GM13977 (cell line): ENCODE results near the gene GAREM2.

Experiments
- DNase-seq: peaks from one replicate; pipeline ENCODE4 v3.0.0; 2012; ENCODE audit warnings: low spot score
- CTCF ChIP-seq: IDR thresholded peaks from 2 replicates; pipeline ENCODE4 v1.5.1; 2012; ENCODE audit warnings: mild to moderate bottlenecking, control low read depth; ENCODE audit not compliant: insufficient read depth; ENCODE audit errors: extremely low read depth, missing control alignments
- in situ Hi-C: fragments of 300-500 bp; cut with MboI; formaldehyde crosslinking; loops from one replicate; pipeline ENCODE4 v1.12.0; 2022; ENCODE audit warnings: low sequenced_read_pairs, low pct_unique_long_range_greater_than_20kb, mixed read lengths, inconsistent platforms; ENCODE audit not compliant: unreplicated experiment

The GAREM2 gene

GRCh38 chr2:26174691-26175465 is 2.0 kb downstream of the GAREM2 start:
- in situ Hi-C loops, result no loop called here
- no peak for TF ChIP-seq CTCF
- peak; percentile 33 for DNase-seq

DNA sequence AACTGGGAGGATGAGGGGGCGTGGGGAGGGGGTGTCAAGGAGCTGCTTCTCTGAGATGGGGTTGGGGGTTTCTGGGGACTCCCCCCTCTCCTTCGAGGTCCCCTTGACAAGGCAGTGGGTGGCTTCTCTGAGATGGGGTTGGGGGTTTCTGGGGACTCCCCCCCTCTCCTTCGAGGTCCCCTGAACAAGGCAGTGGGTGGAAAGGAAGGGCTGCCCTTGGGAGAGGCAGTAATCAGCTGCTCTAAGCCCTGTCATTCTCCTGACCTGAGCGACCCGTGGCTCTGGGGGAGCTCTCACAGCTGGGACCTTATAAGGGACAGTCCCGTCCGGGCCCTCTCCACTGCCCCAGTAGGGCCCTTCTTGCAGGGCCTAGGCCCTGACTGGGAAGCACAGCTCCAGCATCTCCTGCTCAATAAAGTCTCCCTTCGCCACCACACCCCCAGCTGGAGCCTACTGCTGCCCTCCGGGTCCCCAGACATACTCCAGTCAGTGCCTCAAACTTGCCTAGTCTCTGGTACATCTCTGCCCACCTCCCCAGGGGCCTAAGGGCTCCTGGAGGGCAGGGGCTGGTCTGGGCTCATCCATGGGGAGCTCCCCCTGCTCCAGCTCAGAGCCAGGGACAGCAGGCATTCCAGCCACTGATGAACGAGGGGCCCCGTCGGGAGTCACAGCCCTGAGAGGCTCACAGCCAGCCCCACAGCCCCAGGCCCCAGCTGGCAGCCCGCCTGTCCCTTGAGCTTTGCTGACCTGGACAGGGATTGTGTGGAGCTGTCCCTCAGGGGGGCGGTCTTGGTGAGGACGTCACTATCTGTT is 2.8 kb downstream of the GAREM2 start:
- TF ChIP-seq CTCF, result no peak
- DNase-seq, result peak; percentile 60
- in situ Hi-C loops, result no loop called here

GRCh38 chr2:26176279-26176615 is 3.4 kb downstream of the GAREM2 start:
- peak; percentile 12 for DNase-seq
- no peak for TF ChIP-seq CTCF
- in situ Hi-C loops, result no loop called here

DNA sequence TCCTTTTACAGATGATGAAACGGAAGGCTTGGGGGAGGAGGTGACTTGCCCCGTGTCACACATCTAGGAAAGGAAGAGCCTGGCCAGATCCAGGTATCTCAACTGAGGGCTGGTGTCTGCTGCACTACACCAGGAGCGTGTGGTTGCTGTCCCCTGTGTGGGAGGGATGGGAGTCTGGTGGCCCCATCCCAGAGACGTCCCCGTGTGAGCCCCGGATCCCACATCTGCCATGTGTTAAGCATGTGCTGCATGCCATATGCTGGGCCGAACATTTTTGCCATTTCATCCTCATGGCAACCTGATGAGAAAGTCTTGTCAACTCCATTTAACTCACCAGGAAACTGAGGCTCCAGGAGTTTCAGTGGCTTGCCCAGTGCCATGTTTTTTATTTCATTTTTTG is 4.2 kb downstream of the GAREM2 start:
- in situ Hi-C loops, result no loop called here
- TF ChIP-seq CTCF, result no peak
- peak; percentile 18 for DNase-seq

DNA sequence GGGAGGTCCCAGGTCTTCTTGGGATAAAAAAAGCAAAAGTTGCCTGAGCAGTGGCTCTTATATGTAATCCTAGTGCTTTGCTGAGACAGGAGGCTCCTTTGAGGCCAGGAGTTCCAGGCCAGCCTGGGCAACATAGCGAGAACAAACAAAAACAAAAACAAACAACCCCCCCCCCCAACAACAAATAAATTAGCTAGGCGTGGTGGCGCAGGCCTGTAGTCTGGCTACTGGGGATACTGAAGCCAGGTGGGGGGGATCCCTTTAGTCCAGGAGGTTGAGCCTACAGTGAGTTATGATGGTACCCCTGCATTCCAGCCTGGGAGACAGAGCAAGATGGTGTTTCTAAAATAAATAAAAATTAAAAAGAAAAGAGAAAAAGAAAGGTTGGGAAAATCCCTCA is 5.4 kb downstream of the GAREM2 start:
- DNase-seq, result no peak
- in situ Hi-C loops, result no loop called here
- TF ChIP-seq CTCF, result no peak

GRCh38 chr2:26178746-26179436 is 6.0 kb downstream of the GAREM2 start:
- TF ChIP-seq CTCF, result no peak
- DNase-seq, result peak; percentile 59
- in situ Hi-C loops, result no loop called here
